MG63 (cell line): ENCODE data around the gene CELF2. TPM values are rescaled to one million over a fixed set of nuclear protein-coding genes. Genes with fewer than 3 reads are reported as not detected.
A peak's percentile ranks its signal among the peaks of the same experiment; 100 is the strongest.
"Not testable (repeated sequence)": the region's sequence is repeated elsewhere in the genome, so short reads cannot be mapped to it uniquely, and the experiment has no call there.

Experiments used
- DNase-seq: peaks from one replicate; pipeline ENCODE4 v3.0.0-alpha.2; 2020
- H3K27me3 ChIP-seq: fragments of 250-450 bp; sonication (Bioruptor Pico); 2 replicates; pipeline ENCODE4 v1.5.1; 2020; ENCODE audit warnings: mild to moderate bottlenecking, moderate library complexity
- H3K36me3 ChIP-seq: fragments of 250-450 bp; sonication (Bioruptor Pico); 2 replicates; pipeline ENCODE4 v1.5.1; 2020; ENCODE audit warnings: mild to moderate bottlenecking, moderate library complexity
- H3K4me3 ChIP-seq: fragments of 250-450 bp; sonication (Bioruptor Pico); 2 replicates; pipeline ENCODE4 v1.5.1; 2020; ENCODE audit warnings: mild to moderate bottlenecking, moderate library complexity
- H3K9me3 ChIP-seq: fragments of 250-450 bp; sonication (Bioruptor Pico); 2 replicates; pipeline ENCODE4 v1.5.1; 2020; ENCODE audit warnings: mild to moderate bottlenecking, moderate library complexity
- total RNA-seq: library from RNA; depleted of rRNA; stranded (reverse); fragments of >200 nt; shearing (Covaris generic); gene quantifications from 2 replicates; pipeline ENCODE4 v1.2.3, GENCODE V29; 2014; ENCODE audit warnings: low replicate concordance

The CELF2 gene
- total RNA-seq, 1 experiment from 2014 or later: 1.5 TPM

DNA sequence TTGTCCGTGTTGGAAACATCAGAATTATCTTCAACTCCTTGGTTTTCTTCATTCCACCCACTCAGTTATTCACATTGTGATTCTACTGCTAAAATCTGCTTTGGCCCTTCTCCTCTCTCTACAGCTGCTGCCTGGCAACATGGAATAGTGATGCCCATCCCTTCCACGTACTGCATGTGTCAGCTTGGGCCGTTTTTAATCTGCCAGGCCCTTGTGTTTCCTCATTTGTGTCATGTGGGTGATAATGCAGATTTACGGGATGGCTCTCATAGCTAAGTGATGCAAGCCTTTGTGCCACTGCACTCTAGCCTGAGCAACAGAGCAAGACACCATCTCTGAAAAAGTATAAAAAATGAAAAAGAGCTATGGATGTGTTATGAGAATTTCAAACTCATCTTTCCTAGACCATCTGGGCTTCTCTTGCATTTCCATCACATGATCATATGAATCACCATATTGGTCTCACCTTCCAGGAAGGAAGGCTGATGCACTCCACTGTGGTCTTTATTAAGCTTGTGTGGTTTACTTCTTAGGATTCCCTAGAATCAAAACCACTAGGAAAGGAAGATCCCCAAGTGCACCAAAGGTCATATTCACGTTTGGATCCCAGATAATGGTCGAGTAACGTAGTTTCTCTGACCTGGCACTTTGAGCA is 20.6 kb upstream of the CELF2 start:
- H3K4me3 ChIP-seq: no peak overlapping the region
- no peak for DNase-seq
- no peaks in the 10 kb centered on the region for H3K36me3 ChIP-seq
- peaks cover 4% of the 10 kb centered on the region; the same call in 1 of the 2 replicates for H3K9me3 ChIP-seq
- no peaks in the 10 kb centered on the region for H3K27me3 ChIP-seq

DNA sequence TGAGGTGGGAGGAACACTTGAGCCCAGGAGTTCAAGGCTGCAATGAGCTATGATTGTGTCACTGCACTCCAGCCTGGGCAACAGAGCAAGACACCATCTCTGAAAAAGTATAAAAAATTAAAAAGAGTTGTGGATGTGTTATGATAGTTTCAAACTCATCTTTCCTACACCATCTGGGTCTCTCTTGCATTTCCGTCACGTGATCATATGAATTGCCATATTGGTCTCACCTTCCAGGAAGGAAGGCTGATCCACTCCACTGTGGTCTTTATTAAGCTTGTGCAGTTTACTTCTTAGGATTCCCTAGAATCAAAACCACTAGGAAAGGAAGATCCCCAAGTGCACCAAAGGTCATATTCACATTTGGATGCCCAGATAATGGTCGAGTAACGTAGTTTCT is 18.2 kb upstream of the CELF2 start:
- not testable (repeated sequence) for H3K27me3 ChIP-seq, H3K9me3 ChIP-seq, H3K36me3 ChIP-seq, DNase-seq, H3K4me3 ChIP-seq

- Histone ChIP-seq H3K9me3 (no peaks in the 10 kb centered on the region), H3K27me3 (no peaks in the 10 kb centered on the region), H3K4me3 (no peak overlapping the region), H3K36me3 (no peaks in the 10 kb centered on the region)
- no peak for DNase-seq
Observed at GRCh38 chr10:11002485-11002884, 15.2 kb upstream of the CELF2 start.

GRCh38 chr10:11002916-11003315 is 14.8 kb upstream of the CELF2 start:
- Histone ChIP-seq H3K27me3 (no peaks in the 10 kb centered on the region), H3K36me3 (no peaks in the 10 kb centered on the region), H3K4me3 (no peak overlapping the region), H3K9me3 (no peaks in the 10 kb centered on the region)
- DNase-seq: no peak

- H3K36me3 ChIP-seq: no peaks in the 10 kb centered on the region
- no peaks in the 10 kb centered on the region for H3K9me3 ChIP-seq
- DNase-seq: no peak
- H3K27me3 ChIP-seq: no peaks in the 10 kb centered on the region
- no peak overlapping the region for H3K4me3 ChIP-seq
Observed at GRCh38 chr10:11003679-11004078, 14.0 kb upstream of the CELF2 start.

DNA sequence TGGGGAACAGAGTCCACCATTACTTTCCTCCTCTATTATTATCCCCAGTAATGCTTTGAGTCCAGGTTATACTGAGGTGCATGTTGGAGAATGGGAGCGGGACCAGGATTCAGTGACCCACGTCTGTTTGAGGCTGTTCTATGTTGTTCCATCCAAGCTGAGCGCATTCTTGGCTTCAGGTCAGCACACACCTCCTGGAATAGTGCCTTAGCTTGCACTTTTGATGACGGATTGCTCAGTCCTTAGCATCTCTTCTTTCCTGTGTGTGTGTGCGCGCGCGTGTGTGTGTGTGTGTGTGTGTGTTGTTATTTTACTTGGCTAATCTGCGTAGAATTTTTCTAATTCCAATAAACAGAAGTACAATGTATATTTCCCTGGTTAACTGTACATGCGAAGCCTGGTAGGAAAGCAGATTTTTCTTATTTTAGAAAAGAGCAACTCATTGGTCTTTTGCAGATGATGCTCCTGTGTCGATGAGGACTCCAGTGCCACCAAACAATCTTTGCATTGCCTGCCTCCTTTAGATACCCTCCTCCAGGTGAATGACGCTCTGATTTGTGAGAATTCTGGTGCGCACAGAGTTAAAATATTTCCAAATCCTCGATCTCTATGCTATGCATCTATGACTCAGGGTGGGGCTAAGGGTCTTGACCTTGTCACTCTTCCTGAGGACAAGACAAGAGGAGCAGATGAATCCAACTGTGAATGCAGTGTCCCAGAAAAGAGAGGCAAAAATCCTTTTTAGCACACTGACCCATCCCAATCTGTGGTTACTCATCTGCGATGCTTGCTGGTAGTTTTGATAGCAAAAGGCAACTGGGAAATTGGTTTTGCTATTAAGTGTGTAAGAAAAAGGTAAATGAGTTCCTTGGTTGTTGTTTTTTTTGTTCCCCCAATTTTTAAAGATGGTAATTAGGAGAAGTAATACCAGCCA is 13.3 kb upstream of the CELF2 start:
- Histone ChIP-seq H3K4me3 (no peak overlapping the region), H3K36me3 (no peaks in the 10 kb centered on the region), H3K27me3 (no peaks in the 10 kb centered on the region), H3K9me3 (no peaks in the 10 kb centered on the region)
- DNase-seq: no peak

DNA sequence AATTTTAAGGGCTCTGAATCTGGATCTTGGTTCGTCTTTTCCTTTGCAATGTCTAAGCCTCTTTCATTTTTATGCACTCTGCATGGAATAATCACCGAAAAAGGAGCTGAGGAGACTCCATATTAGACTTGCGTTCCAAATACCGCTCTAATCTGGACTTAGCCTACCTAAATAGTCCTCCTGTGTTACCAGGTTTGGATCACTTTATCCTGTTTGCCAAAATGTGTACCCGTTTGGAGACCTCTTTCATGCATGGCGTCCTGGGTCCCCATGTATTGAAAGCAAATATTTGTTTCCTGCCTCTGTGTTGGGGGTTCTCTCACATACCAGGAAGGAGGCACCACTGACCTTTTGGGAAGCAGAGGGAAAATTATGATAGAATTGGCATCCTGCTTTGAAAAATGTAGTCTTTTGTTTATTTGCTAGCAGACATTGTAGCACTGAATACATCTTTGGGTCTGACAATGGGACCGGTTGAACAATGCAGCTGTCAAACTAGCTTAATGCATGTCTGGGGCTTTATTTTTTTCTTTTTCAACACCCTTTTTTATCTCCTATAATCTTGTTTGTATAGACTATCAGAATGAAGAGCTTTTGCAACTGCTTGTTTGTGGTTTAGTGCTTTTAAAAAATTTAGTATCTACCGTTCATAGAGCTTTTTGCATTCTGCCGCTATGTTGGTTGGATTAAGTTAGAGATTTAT is 11.8 kb upstream of the CELF2 start:
- Histone ChIP-seq H3K9me3 (no peaks in the 10 kb centered on the region), H3K4me3 (no peak overlapping the region), H3K27me3 (no peaks in the 10 kb centered on the region), H3K36me3 (no peaks in the 10 kb centered on the region)
- DNase-seq: no peak

- DNase-seq: no peak
- no peaks in the 10 kb centered on the region for H3K9me3 ChIP-seq
- no peak overlapping the region for H3K4me3 ChIP-seq
- H3K36me3 ChIP-seq: no peaks in the 10 kb centered on the region
- no peaks in the 10 kb centered on the region for H3K27me3 ChIP-seq
Observed at GRCh38 chr10:11006428-11006825, 11.2 kb upstream of the CELF2 start.

GRCh38 chr10:11007476-11008020 is 10.1 kb upstream of the CELF2 start:
- Histone ChIP-seq H3K4me3 (no peak overlapping the region), H3K9me3 (no peaks in the 10 kb centered on the region), H3K36me3 (no peaks in the 10 kb centered on the region), H3K27me3 (no peaks in the 10 kb centered on the region)
- DNase-seq: no peak

DNA sequence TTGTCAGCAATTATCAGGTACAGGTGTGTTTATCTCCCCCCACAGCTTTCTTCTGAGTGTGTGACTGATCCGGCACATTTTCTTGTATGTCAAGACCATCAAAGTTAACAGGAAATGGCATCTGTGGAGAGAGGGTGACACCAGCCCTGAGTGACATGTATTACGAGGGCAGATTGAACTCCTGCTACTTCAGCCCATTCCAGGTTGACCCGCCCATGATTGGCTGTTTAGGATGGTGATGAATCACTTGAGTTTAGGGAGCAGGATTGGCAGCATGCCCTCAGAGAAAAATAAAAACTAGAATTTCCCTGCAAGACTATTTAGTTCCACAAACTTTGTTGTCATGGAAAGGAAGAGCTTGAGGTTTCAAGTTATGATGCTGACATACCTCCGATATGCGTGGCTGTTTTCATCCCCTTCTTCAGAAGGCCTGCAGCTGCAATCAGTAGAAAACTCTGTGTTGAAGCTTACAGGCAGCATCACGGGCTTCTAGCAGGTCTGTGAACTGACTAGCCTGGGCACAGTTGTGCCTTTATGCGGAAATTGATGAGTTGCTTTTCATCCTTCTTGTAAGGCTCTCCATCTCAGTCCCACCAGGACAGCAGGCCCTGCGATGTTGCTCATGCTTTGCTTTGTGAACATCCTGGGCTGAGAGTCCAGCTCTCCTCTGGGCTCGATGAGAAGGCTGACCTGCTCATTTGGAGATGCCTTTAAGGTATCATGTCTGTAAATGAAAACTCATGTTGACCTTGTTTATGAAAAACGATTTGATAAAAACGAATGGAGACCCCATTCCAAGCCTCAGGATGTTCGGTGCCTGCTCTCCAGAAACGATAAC is 8.0 kb upstream of the CELF2 start:
- H3K27me3 ChIP-seq: no peaks in the 10 kb centered on the region
- no peak overlapping the region for H3K4me3 ChIP-seq
- H3K36me3 ChIP-seq: no peaks in the 10 kb centered on the region
- DNase-seq: peak; percentile 30
- no peaks in the 10 kb centered on the region for H3K9me3 ChIP-seq

DNA sequence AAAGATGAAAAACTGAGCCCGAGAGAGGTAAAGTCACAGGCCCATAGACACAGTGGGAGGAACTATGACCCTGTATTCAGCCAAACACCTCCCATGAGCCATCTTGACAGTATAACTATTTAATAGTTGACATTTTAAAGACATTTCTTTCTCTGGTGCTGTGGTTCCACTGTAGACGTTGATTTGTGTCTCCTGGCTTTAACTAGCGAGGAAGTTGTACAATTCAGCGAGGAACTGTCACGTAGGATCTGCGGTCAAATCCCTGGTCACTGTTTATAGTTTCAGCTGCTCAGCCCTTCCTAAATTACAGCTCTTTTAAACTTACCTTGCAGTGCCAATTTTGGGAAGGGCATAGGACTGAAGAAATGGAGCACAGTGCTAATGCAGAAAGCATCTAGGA is 7.1 kb upstream of the CELF2 start:
- Histone ChIP-seq H3K9me3 (no peaks in the 10 kb centered on the region), H3K4me3 (no peak overlapping the region), H3K36me3 (no peaks in the 10 kb centered on the region), H3K27me3 (no peaks in the 10 kb centered on the region)
- no peak for DNase-seq

DNA sequence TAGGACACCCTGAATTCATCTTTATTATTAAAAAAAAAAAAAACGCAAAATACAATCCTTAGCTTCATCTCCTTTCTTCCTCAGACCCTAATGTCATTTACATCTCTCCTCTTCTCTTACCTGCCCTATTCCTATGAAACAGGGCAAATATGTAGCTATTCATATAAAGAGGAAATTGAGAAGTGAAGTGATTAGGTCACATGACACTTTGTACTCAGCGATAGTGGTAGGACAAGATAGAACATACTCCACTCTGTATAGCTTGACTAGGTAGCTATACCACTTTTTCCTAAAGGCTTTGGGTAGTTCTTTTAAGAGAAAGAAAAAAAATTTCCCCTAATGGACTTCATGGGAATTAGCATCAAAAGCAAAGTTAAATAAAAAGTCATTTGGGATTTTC is 6.2 kb upstream of the CELF2 start:
- no peaks in the 10 kb centered on the region for H3K36me3 ChIP-seq
- H3K4me3 ChIP-seq: no peak overlapping the region
- DNase-seq: no peak
- H3K27me3 ChIP-seq: no peaks in the 10 kb centered on the region
- H3K9me3 ChIP-seq: no peaks in the 10 kb centered on the region

GRCh38 chr10:11011984-11012383 is 5.7 kb upstream of the CELF2 start:
- H3K27me3 ChIP-seq: no peaks in the 10 kb centered on the region
- DNase-seq: no peak
- no peaks in the 10 kb centered on the region for H3K36me3 ChIP-seq
- no peaks in the 10 kb centered on the region for H3K9me3 ChIP-seq
- no peak overlapping the region for H3K4me3 ChIP-seq

DNA sequence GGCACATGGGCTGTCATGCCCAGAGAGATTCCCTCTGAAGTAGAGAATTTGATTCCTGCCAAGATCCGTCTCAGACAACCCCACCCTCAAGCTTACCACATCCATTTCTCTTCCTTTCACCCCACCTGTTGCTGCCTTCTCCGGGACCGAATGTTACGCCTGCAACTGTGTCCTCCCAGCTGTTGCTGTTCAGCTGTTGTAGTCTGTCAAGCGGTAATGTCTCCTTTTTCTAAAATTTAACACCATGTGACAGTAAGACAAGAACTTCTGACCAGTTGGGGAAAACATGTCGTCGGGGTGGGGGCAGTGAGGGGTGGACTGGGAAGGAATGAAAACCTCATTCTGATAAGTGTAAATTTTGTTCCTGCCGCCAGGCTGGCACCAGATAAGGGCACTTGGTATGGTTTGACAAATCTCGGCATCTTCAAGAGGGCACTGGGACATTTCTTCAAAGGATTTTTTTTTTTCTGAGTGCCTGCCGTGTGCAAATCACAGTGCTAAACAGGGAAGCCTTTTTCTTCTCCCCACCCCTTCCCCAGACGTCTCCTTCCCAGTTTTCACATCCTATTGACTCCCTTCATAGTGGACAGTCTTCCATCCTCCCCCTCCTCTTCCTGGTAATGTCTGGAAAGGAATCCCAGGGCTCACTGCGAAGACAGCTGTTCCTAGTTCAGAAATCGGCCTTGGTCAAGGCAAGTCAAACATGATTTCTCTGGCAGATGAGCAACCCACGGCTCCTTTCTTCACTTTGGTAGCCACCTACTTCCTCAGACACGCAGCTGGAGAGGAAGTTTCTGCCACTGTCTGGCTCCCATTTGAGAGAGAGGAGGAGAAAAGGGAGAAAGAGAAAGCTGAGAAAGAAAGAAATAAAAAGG is 5.0 kb upstream of the CELF2 start:
- no peaks in the 10 kb centered on the region for H3K9me3 ChIP-seq
- DNase-seq: no peak
- H3K4me3 ChIP-seq: no peak overlapping the region
- H3K36me3 ChIP-seq: no peaks in the 10 kb centered on the region
- H3K27me3 ChIP-seq: no peaks in the 10 kb centered on the region

DNA sequence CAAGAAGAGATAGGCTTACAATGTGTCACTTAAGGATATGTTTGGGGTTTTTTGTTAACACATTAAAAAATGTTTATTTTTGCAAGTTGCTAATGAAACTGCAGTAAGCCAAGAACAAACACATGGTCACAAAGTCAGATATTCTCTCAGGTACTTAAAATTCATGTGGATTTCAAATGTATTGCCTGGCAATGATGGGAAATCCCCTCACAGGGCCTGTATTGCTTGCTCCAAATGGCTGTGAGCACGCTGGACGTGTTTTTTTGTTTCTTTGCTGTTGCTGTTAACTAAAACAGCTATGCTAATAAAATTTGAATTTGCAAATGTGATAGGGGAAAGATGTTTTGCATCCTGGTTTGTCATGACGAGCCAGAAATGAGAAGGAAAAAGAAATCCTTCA is 3.8 kb upstream of the CELF2 start:
- Histone ChIP-seq H3K4me3 (no peak overlapping the region), H3K36me3 (no peaks in the 10 kb centered on the region), H3K9me3 (no peaks in the 10 kb centered on the region), H3K27me3 (no peaks in the 10 kb centered on the region)
- no peak for DNase-seq
